ENCODE measurements around the gene PSMC6. TPM values are rescaled to one million over a fixed set of nuclear protein-coding genes. Genes with fewer than 3 reads are reported as not detected.

PSMC6 gene
- total RNA-seq (2014; rRNA removed; shearing (Covaris generic)), result 143 and 162 TPM in 2 replicates
- polyA plus RNA-seq (2016; fragmentation: Nextera tagmentation; extraction: Ambion mirVana), result 176 and 177 TPM in 2 replicates
- long read RNA-seq, transcript PSMC6-201 (14 exons, 2,188 nt), result major isoform, 184 of 214 reads
- long read RNA-seq, partial matches to known transcripts, result 10 of 214 reads
- long read RNA-seq, other reads (novel, unspliced or antisense), result 17 of 214 reads

GRCh38 chr14:52706724-52707706, at the start of gene PSMC6:
TSS of gene PSMC6 (plus strand) at chr14:52707200. CDS start at chr14:52707220, 20 bp downstream.
- Histone ChIP-seq H3F3A (replicated peaks; ENCODE audit: low read depth) (0 out of 2 replicates have a peak, but pooled peaks cover 4% of the 10 kb centered on the region), H3K9me2 (ENCODE audit: insufficient read depth) (no peaks in the 10 kb centered on the region), H3K36me3 (ENCODE audit: insufficient read depth) (peaks cover 32% of the 10 kb centered on the region), H3K27me3 (ENCODE audit: insufficient read depth) (no peaks in the 10 kb centered on the region), H3K27ac (ENCODE audit: low read depth) (peak within 1 kb of the TSS; percentile 96), H3K4me2 (peak within 1 kb of the TSS; percentile 94), H3K4me1 (ENCODE audit: insufficient read depth) (peaks cover 10% of the 10 kb centered on the region), H4K20me1 (replicated peaks; ENCODE audit: insufficient read depth) (no peaks in the 10 kb centered on the region; the same call in 1 of the 2 replicates), H2AFZ (peak within 1 kb of the TSS; percentile 94; the same call in 1 of the 2 replicates), H3K79me2 (replicated peaks; ENCODE audit: insufficient read depth) (peaks cover 48% of the 10 kb centered on the region), H3K4me3 (peak within 1 kb of the TSS; percentile 97)
- Mint-ChIP-seq H3K4me1 (peaks cover 16% of the 10 kb centered on the region), H3K27ac (peak within 1 kb of the TSS; percentile 99), H3K4me3 (peak within 1 kb of the TSS; percentile 100), H3K9me3 (no peaks in the 10 kb centered on the region; the same call in 2 of the 3 replicates), H3K27me3 (ENCODE audit: insufficient read depth, low read depth, poor library complexity) (peaks cover 7% of the 10 kb centered on the region), H3K36me3 (ENCODE audit: low read depth) (peaks cover 46% of the 10 kb centered on the region)
- peak; percentile 96 for DNase-seq (ENCODE audit: low spot score)
- peak; percentile 98 for ATAC-seq
- TF ChIP-seq, protein P1, sequence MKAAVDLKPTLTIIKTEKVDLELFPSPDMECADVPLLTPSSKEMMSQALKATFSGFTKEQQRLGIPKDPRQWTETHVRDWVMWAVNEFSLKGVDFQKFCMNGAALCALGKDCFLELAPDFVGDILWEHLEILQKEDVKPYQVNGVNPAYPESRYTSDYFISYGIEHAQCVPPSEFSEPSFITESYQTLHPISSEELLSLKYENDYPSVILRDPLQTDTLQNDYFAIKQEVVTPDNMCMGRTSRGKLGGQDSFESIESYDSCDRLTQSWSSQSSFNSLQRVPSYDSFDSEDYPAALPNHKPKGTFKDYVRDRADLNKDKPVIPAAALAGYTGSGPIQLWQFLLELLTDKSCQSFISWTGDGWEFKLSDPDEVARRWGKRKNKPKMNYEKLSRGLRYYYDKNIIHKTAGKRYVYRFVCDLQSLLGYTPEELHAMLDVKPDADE (IDR thresholded peaks at IDR 0.05), result peak; percentile 63; the same call in 1 of the 2 replicates
- TF ChIP-seq POLR2AphosphoS5 (IDR thresholded peaks at IDR 0.05; ENCODE audit: low read depth), result peak; percentile 97
- TF ChIP-seq, protein P2, sequence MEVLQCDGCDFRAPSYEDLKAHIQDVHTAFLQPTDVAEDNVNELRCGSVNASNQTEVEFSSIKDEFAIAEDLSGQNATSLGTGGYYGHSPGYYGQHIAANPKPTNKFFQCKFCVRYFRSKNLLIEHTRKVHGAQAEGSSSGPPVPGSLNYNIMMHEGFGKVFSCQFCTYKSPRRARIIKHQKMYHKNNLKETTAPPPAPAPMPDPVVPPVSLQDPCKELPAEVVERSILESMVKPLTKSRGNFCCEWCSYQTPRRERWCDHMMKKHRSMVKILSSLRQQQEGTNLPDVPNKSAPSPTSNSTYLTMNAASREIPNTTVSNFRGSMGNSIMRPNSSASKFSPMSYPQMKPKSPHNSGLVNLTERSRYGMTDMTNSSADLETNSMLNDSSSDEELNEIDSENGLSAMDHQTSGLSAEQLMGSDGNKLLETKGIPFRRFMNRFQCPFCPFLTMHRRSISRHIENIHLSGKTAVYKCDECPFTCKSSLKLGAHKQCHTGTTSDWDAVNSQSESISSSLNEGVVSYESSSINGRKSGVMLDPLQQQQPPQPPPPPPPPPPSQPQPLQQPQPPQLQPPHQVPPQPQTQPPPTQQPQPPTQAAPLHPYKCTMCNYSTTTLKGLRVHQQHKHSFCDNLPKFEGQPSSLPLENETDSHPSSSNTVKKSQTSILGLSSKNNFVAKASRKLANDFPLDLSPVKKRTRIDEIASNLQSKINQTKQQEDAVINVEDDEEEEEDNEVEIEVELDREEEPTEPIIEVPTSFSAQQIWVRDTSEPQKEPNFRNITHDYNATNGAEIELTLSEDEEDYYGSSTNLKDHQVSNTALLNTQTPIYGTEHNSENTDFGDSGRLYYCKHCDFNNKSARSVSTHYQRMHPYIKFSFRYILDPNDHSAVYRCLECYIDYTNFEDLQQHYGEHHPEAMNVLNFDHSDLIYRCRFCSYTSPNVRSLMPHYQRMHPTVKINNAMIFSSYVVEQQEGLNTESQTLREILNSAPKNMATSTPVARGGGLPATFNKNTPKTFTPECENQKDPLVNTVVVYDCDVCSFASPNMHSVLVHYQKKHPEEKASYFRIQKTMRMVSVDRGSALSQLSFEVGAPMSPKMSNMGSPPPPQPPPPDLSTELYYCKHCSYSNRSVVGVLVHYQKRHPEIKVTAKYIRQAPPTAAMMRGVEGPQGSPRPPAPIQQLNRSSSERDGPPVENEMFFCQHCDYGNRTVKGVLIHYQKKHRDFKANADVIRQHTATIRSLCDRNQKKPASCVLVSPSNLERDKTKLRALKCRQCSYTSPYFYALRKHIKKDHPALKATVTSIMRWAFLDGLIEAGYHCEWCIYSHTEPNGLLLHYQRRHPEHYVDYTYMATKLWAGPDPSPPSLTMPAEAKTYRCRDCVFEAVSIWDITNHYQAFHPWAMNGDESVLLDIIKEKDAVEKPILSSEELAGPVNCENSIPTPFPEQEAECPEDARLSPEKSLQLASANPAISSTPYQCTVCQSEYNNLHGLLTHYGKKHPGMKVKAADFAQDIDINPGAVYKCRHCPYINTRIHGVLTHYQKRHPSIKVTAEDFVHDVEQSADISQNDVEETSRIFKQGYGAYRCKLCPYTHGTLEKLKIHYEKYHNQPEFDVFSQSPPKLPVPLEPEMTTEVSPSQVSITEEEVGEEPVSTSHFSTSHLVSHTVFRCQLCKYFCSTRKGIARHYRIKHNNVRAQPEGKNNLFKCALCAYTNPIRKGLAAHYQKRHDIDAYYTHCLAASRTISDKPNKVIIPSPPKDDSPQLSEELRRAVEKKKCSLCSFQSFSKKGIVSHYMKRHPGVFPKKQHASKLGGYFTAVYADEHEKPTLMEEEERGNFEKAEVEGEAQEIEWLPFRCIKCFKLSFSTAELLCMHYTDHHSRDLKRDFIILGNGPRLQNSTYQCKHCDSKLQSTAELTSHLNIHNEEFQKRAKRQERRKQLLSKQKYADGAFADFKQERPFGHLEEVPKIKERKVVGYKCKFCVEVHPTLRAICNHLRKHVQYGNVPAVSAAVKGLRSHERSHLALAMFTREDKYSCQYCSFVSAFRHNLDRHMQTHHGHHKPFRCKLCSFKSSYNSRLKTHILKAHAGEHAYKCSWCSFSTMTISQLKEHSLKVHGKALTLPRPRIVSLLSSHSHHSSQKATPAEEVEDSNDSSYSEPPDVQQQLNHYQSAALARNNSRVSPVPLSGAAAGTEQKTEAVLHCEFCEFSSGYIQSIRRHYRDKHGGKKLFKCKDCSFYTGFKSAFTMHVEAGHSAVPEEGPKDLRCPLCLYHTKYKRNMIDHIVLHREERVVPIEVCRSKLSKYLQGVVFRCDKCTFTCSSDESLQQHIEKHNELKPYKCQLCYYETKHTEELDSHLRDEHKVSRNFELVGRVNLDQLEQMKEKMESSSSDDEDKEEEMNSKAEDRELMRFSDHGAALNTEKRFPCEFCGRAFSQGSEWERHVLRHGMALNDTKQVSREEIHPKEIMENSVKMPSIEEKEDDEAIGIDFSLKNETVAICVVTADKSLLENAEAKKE (CRISPR knock-in tag; IDR thresholded peaks at IDR 0.05), result no peak
